Neural progenitor cell (in vitro differentiated cells): ENCODE results near the gene TPD52L2. TPM values are rescaled to one million over a fixed set of nuclear protein-coding genes. Genes with fewer than 3 reads are reported as not detected.
"Not testable (repeated sequence)": the region's sequence is repeated elsewhere in the genome, so short reads cannot be mapped to it uniquely, and the experiment has no call there.

Experiments
- DNase-seq: peaks from one replicate; pipeline ENCODE4 v3.0.0-alpha.2; 2016; ENCODE audit warnings: low spot score
- H2AFZ ChIP-seq: fragments of 200-600 bp; sonication (generic); replicated peaks from 2 replicates; pipeline ENCODE4 v1.6.1; 2016; ENCODE audit warnings: antibody characterized with exemption
- H3F3A ChIP-seq: fragments of 200-600 bp; sonication (generic); 2 replicates; pipeline ENCODE4 v1.6.1; 2016; ENCODE audit warnings: antibody characterized with exemption, low read depth
- H3K27ac ChIP-seq: fragments of 200-600 bp; sonication (generic); 2 replicates; pipeline ENCODE4 v1.5.1; 2016; ENCODE audit warnings: mild to moderate bottlenecking
- H3K27me3 ChIP-seq: fragments of 200-600 bp; sonication (generic); 2 replicates; pipeline ENCODE4 v1.6.1; 2016; ENCODE audit warnings: mild to moderate bottlenecking, moderate library complexity
- H3K36me3 ChIP-seq: fragments of 200-600 bp; sonication (generic); 2 replicates; pipeline ENCODE4 v1.5.1; 2016
- H3K4me1 ChIP-seq: fragments of 200-600 bp; sonication (generic); 2 replicates; pipeline ENCODE4 v1.6.1; 2016; ENCODE audit warnings: mixed run types
- H3K4me2 ChIP-seq: fragments of 200-600 bp; sonication (generic); 2 replicates; pipeline ENCODE4 v1.6.1; 2016
- H3K4me3 ChIP-seq: fragments of 200-600 bp; sonication (generic); 2 replicates; pipeline ENCODE4 v1.5.1; 2016
- H3K79me2 ChIP-seq: fragments of 200-600 bp; sonication (generic); 2 replicates; pipeline ENCODE4 v1.6.1; 2016; ENCODE audit warnings: low read depth
- H3K9ac ChIP-seq: fragments of 200-600 bp; sonication (generic); 2 replicates; pipeline ENCODE4 v1.6.1; 2016
- H3K9me3 ChIP-seq: fragments of 200-600 bp; sonication (generic); 2 replicates; pipeline ENCODE4 v1.5.1; 2016; ENCODE audit warnings: low read depth
- H4K20me1 ChIP-seq: fragments of 200-600 bp; sonication (generic); 2 replicates; pipeline ENCODE4 v1.6.1; 2016; ENCODE audit warnings: low read depth
- H3K27ac Mint-ChIP-seq: 3 replicates; pipeline ENCODE4 v1.8.0; 2021; ENCODE audit warnings: mixed read lengths
- H3K27me3 Mint-ChIP-seq: 2 replicates; pipeline ENCODE4 v1.8.0; 2022; ENCODE audit warnings: low read depth, mild to moderate bottlenecking, inconsistent platforms, moderate library complexity, mixed read lengths; ENCODE audit not compliant: insufficient read depth
- H3K36me3 Mint-ChIP-seq: 3 replicates; pipeline ENCODE4 v1.8.0; 2021; ENCODE audit warnings: mixed read lengths
- H3K4me1 Mint-ChIP-seq: 3 replicates; pipeline ENCODE4 v1.8.0; 2021; ENCODE audit warnings: mixed read lengths
- H3K4me3 Mint-ChIP-seq: 3 replicates; pipeline ENCODE4 v1.8.0; 2021; ENCODE audit warnings: mild to moderate bottlenecking, moderate library complexity, mixed read lengths
- H3K9me3 Mint-ChIP-seq: 3 replicates; pipeline ENCODE4 v1.8.0; 2020; ENCODE audit warnings: mixed read lengths
- CTCF ChIP-seq: fragments of 200-600 bp; sonication (generic); IDR thresholded peaks from 2 replicates; pipeline ENCODE4 v1.5.1; 2017; ENCODE audit warnings: antibody characterized with exemption, mild to moderate bottlenecking
- EZH2 ChIP-seq: fragments of 200-600 bp; sonication (generic); IDR thresholded peaks from 2 replicates; pipeline ENCODE4 v1.6.1; 2017; ENCODE audit warnings: antibody characterized with exemption, mild to moderate bottlenecking, moderate library complexity
- EZH2phosphoT487 ChIP-seq: fragments of 200-600 bp; sonication (generic); IDR thresholded peaks from 2 replicates; pipeline ENCODE4 v1.6.1; 2017; ENCODE audit warnings: antibody characterized with exemption
- total RNA-seq: library from RNA; depleted of rRNA; stranded (reverse); fragments of >200 nt; gene quantifications from 2 replicates; pipeline ENCODE4 v1.2.3, GENCODE V29; 2015; ENCODE audit warnings: low replicate concordance

The TPD52L2 gene
- total RNA-seq, 1 donor from 2014 or later, result 66.6 TPM

- Histone ChIP-seq H3K27me3 (no peaks in the 10 kb centered on the region), H3K9me3 (no peaks in the 10 kb centered on the region), H3K4me2 (no peak overlapping the region), H3K79me2 (peaks cover 21% of the 10 kb centered on the region), H4K20me1 (peaks cover 36% of the 10 kb centered on the region), H3K27ac (no peak overlapping the region), H3K9ac (no peak overlapping the region), H3K4me1 (no peaks in the 10 kb centered on the region), H2AFZ (no peak overlapping the region), H3K36me3 (no peaks in the 10 kb centered on the region), H3K4me3 (no peak overlapping the region), H3F3A (no peaks in the 10 kb centered on the region)
- no peaks in the 10 kb centered on the region for H3K27me3 Mint-ChIP-seq
- no peak overlapping the region for H3K4me3 Mint-ChIP-seq
- H3K9me3 Mint-ChIP-seq, result no peaks in the 10 kb centered on the region
- H3K27ac Mint-ChIP-seq, result no peak overlapping the region
- H3K4me1 Mint-ChIP-seq, result no peaks in the 10 kb centered on the region
- peaks cover 22% of the 10 kb centered on the region for H3K36me3 Mint-ChIP-seq
- no peak for TF ChIP-seq EZH2phosphoT487
- TF ChIP-seq CTCF, result no peak
- TF ChIP-seq EZH2, result no peak
- no peak for DNase-seq
These were observed 59.2 kb downstream of the TPD52L2 start for GRCh38 chr20:63924241-63924640.

GRCh38 chr20:63926298-63926697 is 61.2 kb downstream of the TPD52L2 start:
- DNase-seq, result no peak
- Mint-ChIP-seq H3K36me3 (peaks cover 32% of the 10 kb centered on the region), H3K27me3 (no peaks in the 10 kb centered on the region), H3K4me1 (no peaks in the 10 kb centered on the region), H3K9me3 (no peaks in the 10 kb centered on the region), H3K27ac (no peak overlapping the region), H3K4me3 (no peak overlapping the region)
- Histone ChIP-seq H4K20me1 (peaks cover 36% of the 10 kb centered on the region), H3K79me2 (peaks cover 21% of the 10 kb centered on the region), H2AFZ (no peak overlapping the region), H3K4me2 (no peak overlapping the region), H3K36me3 (no peaks in the 10 kb centered on the region), H3K4me1 (no peaks in the 10 kb centered on the region), H3K27ac (no peak overlapping the region), H3F3A (no peaks in the 10 kb centered on the region), H3K27me3 (no peaks in the 10 kb centered on the region), H3K9ac (no peak overlapping the region), H3K4me3 (no peak overlapping the region), H3K9me3 (no peaks in the 10 kb centered on the region)
- TF ChIP-seq EZH2 (no peak), CTCF (no peak), EZH2phosphoT487 (no peak)

- Mint-ChIP-seq H3K4me1 (no peaks in the 10 kb centered on the region), H3K27ac (no peak overlapping the region), H3K27me3 (no peaks in the 10 kb centered on the region), H3K36me3 (peaks cover 39% of the 10 kb centered on the region), H3K9me3 (no peaks in the 10 kb centered on the region), H3K4me3 (no peak overlapping the region)
- no peak overlapping the region for H3K27ac ChIP-seq
- H3K4me3 ChIP-seq, result no peak overlapping the region
- no peaks in the 10 kb centered on the region for H3K27me3 ChIP-seq
- no peak overlapping the region for H2AFZ ChIP-seq
- H3K4me1 ChIP-seq, result no peaks in the 10 kb centered on the region
- H3K9ac ChIP-seq, result no peak overlapping the region
- no peak overlapping the region for H3K4me2 ChIP-seq
- H3F3A ChIP-seq, result no peaks in the 10 kb centered on the region
- no peak for DNase-seq
- peaks cover 15% of the 10 kb centered on the region for H3K79me2 ChIP-seq
- H3K36me3 ChIP-seq, result no peaks in the 10 kb centered on the region
- TF ChIP-seq EZH2, result no peak
- no peak for TF ChIP-seq CTCF
- TF ChIP-seq EZH2phosphoT487, result no peak
- H4K20me1 ChIP-seq, result peaks cover 32% of the 10 kb centered on the region
- H3K9me3 ChIP-seq, result no peaks in the 10 kb centered on the region
These were observed 64.0 kb downstream of the TPD52L2 start for GRCh38 chr20:63929071-63929470.

- H4K20me1 ChIP-seq, result peaks cover 31% of the 10 kb centered on the region
- not testable (repeated sequence) for H3K27me3 ChIP-seq, H3K4me3 Mint-ChIP-seq, H3K27ac ChIP-seq, H2AFZ ChIP-seq, H3K36me3 ChIP-seq, H3K4me2 ChIP-seq, H3K4me1 ChIP-seq, H3K9me3 Mint-ChIP-seq, DNase-seq, H3K9ac ChIP-seq, H3K4me1 Mint-ChIP-seq, H3F3A ChIP-seq, H3K27ac Mint-ChIP-seq, H3K27me3 Mint-ChIP-seq, H3K9me3 ChIP-seq, H3K4me3 ChIP-seq
- H3K36me3 Mint-ChIP-seq, result peaks cover 39% of the 10 kb centered on the region
- H3K79me2 ChIP-seq, result peaks cover 15% of the 10 kb centered on the region
These were observed 64.4 kb downstream of the TPD52L2 start for GRCh38 chr20:63929473-63929883.
